Activated CD4-positive, alpha-beta T cell treated with anti-CD3 and anti-CD28 coated beads for 36 hours (primary cell): Measurements from ENCODE around the gene EAF2. TPM values are rescaled to one million over a fixed set of nuclear protein-coding genes. Genes with fewer than 3 reads are reported as not detected.
A peak's percentile ranks its signal among the peaks of the same experiment; 100 is the strongest.

ENCODE experiments used
- ATAC-seq: fragments of 200-7000 bp; cut with Tn5 transposase; one replicate; pipeline ENCODE4 v1.10.0; 2021; ENCODE audit warnings: mild to moderate bottlenecking, moderate library complexity
- CTCF ChIA-PET: fragments of 350-600 bp; sonication (Branson Sonifier 250); formaldehyde crosslinking; loops from one replicate; lab custom pipeline; 2021; ENCODE audit warnings: antibody characterized with exemption; lab: Charles Lee
- POLR2A ChIA-PET: fragments of 350-600 bp; sonication (Branson Sonifier 250); formaldehyde crosslinking; loops from one replicate; lab custom pipeline; 2021; ENCODE audit warnings: antibody characterized with exemption, inconsistent platforms; lab: Charles Lee
- DNase-seq: peaks from one replicate; pipeline ENCODE4 v3.0.0-alpha.2; 2020
- H3K27ac Mint-ChIP-seq: one replicate; pipeline ENCODE4 v1.8.0; 2021; ENCODE audit warnings: mixed read lengths
- H3K27me3 Mint-ChIP-seq: one replicate; pipeline ENCODE4 v1.8.0; 2021; ENCODE audit warnings: mixed read lengths
- H3K36me3 Mint-ChIP-seq: one replicate; pipeline ENCODE4 v1.8.0; 2021; ENCODE audit warnings: low read depth, mixed read lengths
- H3K4me1 Mint-ChIP-seq: one replicate; pipeline ENCODE4 v1.8.0; 2021; ENCODE audit warnings: mixed read lengths
- H3K4me3 Mint-ChIP-seq: one replicate; pipeline ENCODE4 v1.8.0; 2021; ENCODE audit warnings: mild to moderate bottlenecking, moderate library complexity, mixed read lengths
- H3K9me3 Mint-ChIP-seq: one replicate; pipeline ENCODE4 v1.8.0; 2021; ENCODE audit warnings: low read depth, mixed read lengths
- intact Hi-C, 2 experiments: fragments of 100-400 bp; cut with DNase I in 1 of 2; cut with micrococcal nuclease in 1 of 2; formaldehyde crosslinking; loops; one replicate each; pipeline versions ENCODE4 v1.14.2 to v1.15.1; 2022 to 2024; cut with DNase I, micrococcal nuclease
- total RNA-seq, 2 experiments: library from RNA; stranded (reverse); gene quantifications; one replicate each; pipeline ENCODE4 v1.2.3, GENCODE V29; 2021

Gene EAF2
- total RNA-seq: 10 to 100 TPM; 12.4 to 12.9 TPM

- Mint-ChIP-seq H3K27me3 (no peaks in the 10 kb centered on the region), H3K27ac (peak within 1 kb of the TSS; percentile 94), H3K4me1 (peaks cover 38% of the 10 kb centered on the region), H3K36me3 (peaks cover 34% of the 10 kb centered on the region), H3K4me3 (peak within 1 kb of the TSS; percentile 98), H3K9me3 (no peaks in the 10 kb centered on the region)
- ChIA-PET POLR2A (no interaction called here), CTCF (interaction anchor here (1.1 kb wide), 1 partner anchor 174 kb away, joined by 3 read pairs; the partner anchor contains the start of gene HCLS1)
- intact Hi-C loops: loop anchor here (1.0 to 10.0 kb wide), 14 partner anchors 86 to 1740 kb away; partner anchors contain the start of genes GOLGB1 (in 2 of the 2), HCLS1 (in 2 of the 2), FAM162A (in 1 of the 2) and GSK3B (in 1 of the 2)
- DNase-seq: peak; percentile 98
- peak; percentile 98 for ATAC-seq
Measured at GRCh38 chr3:121834671-121835464, at the start of gene EAF2, which contains the start of gene IQCB1. TSS of gene EAF2 (plus strand) at chr3:121835209. CDS start at chr3:121835286, 77 bp downstream. TSS of gene IQCB1 (minus strand) at chr3:121835060. CDS start at chr3:121828960, 6,100 bp downstream.

- CTCF ChIA-PET: interaction anchor here (0.7 kb wide), 1 partner anchor 241 kb away, joined by 3 read pairs; the partner anchor contains the start of gene POLQ
- Mint-ChIP-seq H3K27ac (no peak overlapping the region), H3K4me1 (no peaks in the 10 kb centered on the region), H3K36me3 (peaks cover 49% of the 10 kb centered on the region), H3K9me3 (no peaks in the 10 kb centered on the region), H3K27me3 (no peaks in the 10 kb centered on the region), H3K4me3 (no peak overlapping the region)
- intact Hi-C loops: no loop called here
- no peak for ATAC-seq
- DNase-seq: no peak
- POLR2A ChIA-PET: no interaction called here
Measured at GRCh38 chr3:121786485-121786884, 48.5 kb upstream of the EAF2 start.

DNA sequence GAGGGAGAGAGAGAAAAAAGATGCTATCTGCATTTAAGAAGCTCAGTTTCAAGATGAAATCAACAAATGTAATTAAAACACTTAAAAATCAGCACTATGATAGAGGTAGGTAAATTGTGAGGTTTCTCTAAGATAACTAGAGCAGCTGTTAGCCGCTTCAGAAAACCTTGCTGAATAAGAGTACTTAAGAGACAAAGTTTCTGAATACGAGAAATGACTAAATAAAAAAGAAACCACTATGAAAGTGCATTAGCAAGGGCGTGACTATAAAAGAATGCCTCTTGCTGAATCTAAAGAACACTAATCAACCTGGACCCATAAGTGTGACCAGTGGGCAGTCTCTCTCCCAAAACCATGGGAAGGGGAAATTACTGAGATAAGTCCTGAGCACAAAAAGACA is 41.9 kb upstream of the EAF2 start:
- Mint-ChIP-seq H3K9me3 (no peaks in the 10 kb centered on the region), H3K4me1 (no peaks in the 10 kb centered on the region), H3K4me3 (no peak overlapping the region), H3K27me3 (no peaks in the 10 kb centered on the region), H3K36me3 (peaks cover 48% of the 10 kb centered on the region), H3K27ac (no peak overlapping the region)
- ATAC-seq (no peak), DNase-seq (no peak)
- intact Hi-C loops: no loop called here
- CTCF ChIA-PET: no interaction called here
- POLR2A ChIA-PET: interaction anchor here (0.6 kb wide), 1 partner anchor 910 kb away, joined by 3 read pairs; no protein-coding TSS in a partner anchor

- peaks cover 36% of the 10 kb centered on the region for H3K36me3 Mint-ChIP-seq
Measured at GRCh38 chr3:121794264-121794983, 40.6 kb upstream of the EAF2 start.

DNA sequence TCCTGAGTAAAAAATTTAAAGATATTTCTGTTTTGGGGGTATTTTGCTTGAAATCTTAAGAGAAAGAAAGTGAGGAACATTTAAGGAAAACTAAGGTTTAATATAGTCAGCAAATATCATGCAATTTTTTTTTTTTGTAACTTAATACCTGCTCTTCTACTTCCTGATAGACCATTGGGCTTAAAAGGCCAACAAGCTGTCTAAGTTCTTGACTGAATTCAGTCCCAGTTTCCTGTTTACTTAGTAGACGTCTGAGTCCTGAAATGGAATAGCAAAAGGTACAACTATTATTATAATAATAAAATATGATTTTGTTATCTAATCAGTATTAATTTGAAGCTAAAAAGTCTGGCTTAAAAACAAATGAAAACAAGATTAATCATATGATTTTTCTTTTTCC is 38.0 kb upstream of the EAF2 start:
- H3K27me3 Mint-ChIP-seq: no peaks in the 10 kb centered on the region
- H3K36me3 Mint-ChIP-seq: peaks cover 31% of the 10 kb centered on the region
- H3K4me3 Mint-ChIP-seq: no peak overlapping the region
- intact Hi-C loops: loop anchor here in 1 of 2 experiments (5.0 kb wide), 1 partner anchor 260 kb away; the partner anchor contains the start of gene CD86
- no peaks in the 10 kb centered on the region for H3K9me3 Mint-ChIP-seq
- H3K27ac Mint-ChIP-seq: no peak overlapping the region
- CTCF ChIA-PET: interaction anchor here (0.6 kb wide), 1 partner anchor 1439 kb away, joined by 3 read pairs; no protein-coding TSS in a partner anchor
- ATAC-seq: no peak
- POLR2A ChIA-PET: no interaction called here
- peaks cover 4% of the 10 kb centered on the region for H3K4me1 Mint-ChIP-seq
- DNase-seq: no peak

More at GRCh38 chr3:121794264-121794983, 40.6 kb upstream of the EAF2 start:
- DNase-seq: no peak
- Mint-ChIP-seq H3K27me3 (no peaks in the 10 kb centered on the region), H3K4me3 (no peak overlapping the region), H3K9me3 (no peaks in the 10 kb centered on the region), H3K27ac (no peak overlapping the region), H3K4me1 (no peaks in the 10 kb centered on the region)
- no peak for ATAC-seq
- CTCF ChIA-PET: interaction anchor here (0.6 to 1.0 kb wide), 2 partner anchors 11 to 42 kb away, joined by 3 read pairs; no protein-coding TSS in a partner anchor
- intact Hi-C loops: no loop called here
- POLR2A ChIA-PET: no interaction called here

- intact Hi-C loops: no loop called here
- ChIA-PET POLR2A (no interaction called here), CTCF (no interaction called here)
- Mint-ChIP-seq H3K4me1 (peaks cover 4% of the 10 kb centered on the region), H3K4me3 (no peak overlapping the region), H3K36me3 (peaks cover 36% of the 10 kb centered on the region), H3K27ac (no peak overlapping the region), H3K27me3 (no peaks in the 10 kb centered on the region), H3K9me3 (no peaks in the 10 kb centered on the region)
- DNase-seq: no peak
- ATAC-seq: no peak
Measured at GRCh38 chr3:121800906-121801305, 34.1 kb upstream of the EAF2 start.

GRCh38 chr3:121803771-121804320 is 31.2 kb upstream of the EAF2 start:
- Mint-ChIP-seq H3K4me3 (no peak overlapping the region), H3K9me3 (no peaks in the 10 kb centered on the region), H3K4me1 (peaks cover 4% of the 10 kb centered on the region), H3K27me3 (no peaks in the 10 kb centered on the region), H3K36me3 (peaks cover 41% of the 10 kb centered on the region), H3K27ac (no peak overlapping the region)
- intact Hi-C loops: no loop called here
- ATAC-seq (no peak), DNase-seq (no peak)
- ChIA-PET CTCF (no interaction called here), POLR2A (no interaction called here)

- peaks cover 17% of the 10 kb centered on the region for H3K4me1 Mint-ChIP-seq
- H3K27me3 Mint-ChIP-seq: no peaks in the 10 kb centered on the region
- peak; percentile 63 for ATAC-seq
- ChIA-PET CTCF (no interaction called here), POLR2A (interaction anchor here (0.6 kb wide), 1 partner anchor 101 kb away, joined by 14 read pairs; no protein-coding TSS in a partner anchor)
- intact Hi-C loops: no loop called here
- no peak for DNase-seq
- H3K4me3 Mint-ChIP-seq: no peak overlapping the region
- no peak overlapping the region for H3K27ac Mint-ChIP-seq
- peaks cover 53% of the 10 kb centered on the region for H3K36me3 Mint-ChIP-seq
- no peaks in the 10 kb centered on the region for H3K9me3 Mint-ChIP-seq
Measured at GRCh38 chr3:121809249-121809648, 25.8 kb upstream of the EAF2 start.

- Mint-ChIP-seq H3K4me1 (peaks cover 32% of the 10 kb centered on the region), H3K9me3 (peaks cover 6% of the 10 kb centered on the region), H3K27ac (no peak overlapping the region), H3K27me3 (no peaks in the 10 kb centered on the region), H3K4me3 (no peak overlapping the region), H3K36me3 (peaks cover 79% of the 10 kb centered on the region)
- POLR2A ChIA-PET: interaction anchor here (0.7 kb wide), 1 partner anchor 357 kb away, joined by 6 read pairs; no protein-coding TSS in a partner anchor
- CTCF ChIA-PET: no interaction called here
- no peak for DNase-seq
- no peak for ATAC-seq
- intact Hi-C loops: no loop called here
Measured at GRCh38 chr3:121817753-121818152, 17.3 kb upstream of the EAF2 start.

DNA sequence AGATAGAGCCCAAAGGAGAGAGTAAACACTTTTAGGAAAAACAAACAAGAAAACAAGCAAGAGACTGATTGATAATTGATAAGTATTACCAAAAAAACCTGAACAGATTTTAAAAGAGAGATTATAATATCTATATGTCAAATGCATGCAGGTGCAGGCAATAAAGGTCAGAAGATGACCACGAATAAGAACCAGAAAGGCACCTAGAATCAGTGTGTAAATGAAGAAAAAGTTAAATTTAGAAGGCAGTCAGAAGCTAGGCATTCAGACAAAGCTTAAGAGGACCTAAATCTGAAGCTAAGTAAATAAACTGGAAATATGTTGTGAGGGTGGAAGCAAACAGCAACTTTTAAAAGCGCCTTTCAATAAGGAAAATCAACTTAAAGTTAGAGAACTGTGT is 16.4 kb upstream of the EAF2 start:
- peaks cover 80% of the 10 kb centered on the region for H3K36me3 Mint-ChIP-seq
- no peak for DNase-seq
- ChIA-PET CTCF (no interaction called here), POLR2A (interaction anchor here (0.7 kb wide), 1 partner anchor 356 kb away, joined by 6 read pairs; no protein-coding TSS in a partner anchor)
- intact Hi-C loops: no loop called here
- H3K27ac Mint-ChIP-seq: no peak overlapping the region
- ATAC-seq: no peak
- no peak overlapping the region for H3K4me3 Mint-ChIP-seq
- no peaks in the 10 kb centered on the region for H3K27me3 Mint-ChIP-seq
- peaks cover 29% of the 10 kb centered on the region for H3K4me1 Mint-ChIP-seq
- peaks cover 11% of the 10 kb centered on the region for H3K9me3 Mint-ChIP-seq

DNA sequence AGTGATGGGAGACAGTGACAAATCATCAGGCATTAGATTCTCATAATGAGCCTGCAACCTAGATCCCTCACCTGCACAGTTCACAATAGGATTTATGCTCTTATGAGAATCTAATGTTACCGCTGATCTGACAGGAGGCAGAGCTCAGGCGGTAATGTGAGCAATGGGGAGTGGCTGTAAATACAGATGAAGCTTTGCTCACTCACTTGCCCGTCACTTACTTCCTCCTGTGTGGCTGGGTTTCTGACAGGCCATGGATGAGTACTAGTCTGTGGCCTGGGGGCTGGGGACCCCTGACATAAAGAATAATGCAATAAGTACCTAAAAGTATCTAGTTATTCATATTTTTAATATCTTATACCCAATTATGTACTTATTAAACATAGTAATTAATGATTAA is 15.8 kb upstream of the EAF2 start:
- POLR2A ChIA-PET: no interaction called here
- intact Hi-C loops: no loop called here
- no peak overlapping the region for H3K4me3 Mint-ChIP-seq
- CTCF ChIA-PET: no interaction called here
- no peak overlapping the region for H3K27ac Mint-ChIP-seq
- no peak for ATAC-seq
- H3K4me1 Mint-ChIP-seq: peaks cover 24% of the 10 kb centered on the region
- no peaks in the 10 kb centered on the region for H3K27me3 Mint-ChIP-seq
- H3K36me3 Mint-ChIP-seq: peaks cover 80% of the 10 kb centered on the region
- H3K9me3 Mint-ChIP-seq: peaks cover 11% of the 10 kb centered on the region
- DNase-seq: no peak
